Renal cortical epithelial cell (primary cell): Measurements from ENCODE around the gene PQBP1. TPM values are rescaled to one million over a fixed set of nuclear protein-coding genes. Genes with fewer than 3 reads are reported as not detected.

Source experiments
- total RNA-seq: library from RNA; depleted of rRNA; stranded (reverse); fragments of >200 nt; gene quantifications from 2 replicates; pipeline ENCODE4 v1.2.3, GENCODE V29; 2014

PQBP1 gene
- total RNA-seq, 1 donor from 2014 or later, result 46.8 TPM

Other genes with a start within 250 kb of the PQBP1 start
- 0.30 TPM in 1 of 2 replicates, not detected in the other for gene WAS, start 214.1 kb upstream of the PQBP1 start, total RNA-seq
- gene SUV39H1, start 201.2 kb upstream of the PQBP1 start, total RNA-seq, result 1.9 and 4.3 TPM in 2 replicates
- not detected in 2 replicates for gene GLOD5, start 136.2 kb upstream of the PQBP1 start, total RNA-seq
- gene GATA1, start 111.3 kb upstream of the PQBP1 start, total RNA-seq, result not detected in 2 replicates
- 36.3 and 54.4 TPM in 2 replicates for gene HDAC6, start 95.9 kb upstream of the PQBP1 start, total RNA-seq
- 0.20 TPM in 1 of 2 replicates, not detected in the other for gene ERAS, start 71.4 kb upstream of the PQBP1 start, total RNA-seq
- gene PCSK1N, start 62.3 kb upstream of the PQBP1 start, total RNA-seq, result 2.6 and 3.6 TPM in 2 replicates
- gene TIMM17B, start 162 bp upstream of the PQBP1 start, total RNA-seq, result 23.7 and 63.7 TPM in 2 replicates
- 24.8 and 34.1 TPM in 2 replicates for gene SLC35A2, start 13.7 kb downstream of the PQBP1 start, total RNA-seq
- gene PIM2, start 21.1 kb downstream of the PQBP1 start, total RNA-seq, result 14.1 and 17.2 TPM in 2 replicates
- gene OTUD5, start 59.7 kb downstream of the PQBP1 start, total RNA-seq, result 37.2 and 61.6 TPM in 2 replicates
- 7.1 and 14.0 TPM in 2 replicates for gene KCND1, start 73.9 kb downstream of the PQBP1 start, total RNA-seq
- gene GRIPAP1, start 104.3 kb downstream of the PQBP1 start, total RNA-seq, result 29.0 and 40.7 TPM in 2 replicates
- 30.6 and 72.0 TPM in 2 replicates for gene TFE3, start 145.4 kb downstream of the PQBP1 start, total RNA-seq
- 1.9 and 5.5 TPM in 2 replicates for gene CCDC120, start 161.1 kb downstream of the PQBP1 start, total RNA-seq
- 4.3 and 9.4 TPM in 2 replicates for gene PRAF2, start 176.1 kb downstream of the PQBP1 start, total RNA-seq
- 39.8 and 62.7 TPM in 2 replicates for gene WDR45, start 182.0 kb downstream of the PQBP1 start, total RNA-seq
- gene GPKOW, start 225.8 kb downstream of the PQBP1 start, total RNA-seq, result 21.5 and 26.2 TPM in 2 replicates